Osteocyte (in vitro differentiated cells): ENCODE measurements around the gene C1GALT1. TPM values are rescaled to one million over a fixed set of nuclear protein-coding genes. Genes with fewer than 3 reads are reported as not detected.

Experiments used
- DNase-seq: peaks from one replicate; pipeline ENCODE4 v3.0.0; 2021; ENCODE audit warnings: mixed read lengths; ENCODE audit not compliant: unreplicated experiment; ENCODE audit errors: extremely low spot score
- H3K27ac Mint-ChIP-seq: one replicate; pipeline ENCODE4 v1.8.0; 2021; ENCODE audit warnings: mild to moderate bottlenecking, mixed read lengths; ENCODE audit not compliant: unreplicated experiment
- H3K27me3 Mint-ChIP-seq: one replicate; pipeline ENCODE4 v1.8.0; 2021; ENCODE audit warnings: mixed read lengths; ENCODE audit not compliant: unreplicated experiment
- H3K36me3 Mint-ChIP-seq: one replicate; pipeline ENCODE4 v1.8.0; 2021; ENCODE audit warnings: mixed read lengths; ENCODE audit not compliant: unreplicated experiment
- H3K4me1 Mint-ChIP-seq: one replicate; pipeline ENCODE4 v1.8.0; 2021; ENCODE audit warnings: mixed read lengths; ENCODE audit not compliant: unreplicated experiment
- H3K4me3 Mint-ChIP-seq: one replicate; pipeline ENCODE4 v1.8.0; 2021; ENCODE audit warnings: mild to moderate bottlenecking, moderate library complexity, mixed read lengths; ENCODE audit not compliant: unreplicated experiment
- H3K9me3 Mint-ChIP-seq: one replicate; pipeline ENCODE4 v1.8.0; 2021; ENCODE audit warnings: mixed read lengths; ENCODE audit not compliant: unreplicated experiment
- total RNA-seq: library from RNA; stranded (reverse); gene quantifications from 2 replicates; pipeline ENCODE4 v1.2.1, GENCODE V29; 2021
- TF ChIP-seq, protein P1 (sequence below): fragments of 200-600 bp; sonication (generic); IDR thresholded peaks from 2 replicates; pipeline ENCODE4 v1.5.0; 2021; ENCODE audit warnings: antibody characterized with exemption, mild to moderate bottlenecking, moderate library complexity

C1GALT1 gene
- total RNA-seq, 1 donor from 2014 or later = 30.9 TPM

DNA sequence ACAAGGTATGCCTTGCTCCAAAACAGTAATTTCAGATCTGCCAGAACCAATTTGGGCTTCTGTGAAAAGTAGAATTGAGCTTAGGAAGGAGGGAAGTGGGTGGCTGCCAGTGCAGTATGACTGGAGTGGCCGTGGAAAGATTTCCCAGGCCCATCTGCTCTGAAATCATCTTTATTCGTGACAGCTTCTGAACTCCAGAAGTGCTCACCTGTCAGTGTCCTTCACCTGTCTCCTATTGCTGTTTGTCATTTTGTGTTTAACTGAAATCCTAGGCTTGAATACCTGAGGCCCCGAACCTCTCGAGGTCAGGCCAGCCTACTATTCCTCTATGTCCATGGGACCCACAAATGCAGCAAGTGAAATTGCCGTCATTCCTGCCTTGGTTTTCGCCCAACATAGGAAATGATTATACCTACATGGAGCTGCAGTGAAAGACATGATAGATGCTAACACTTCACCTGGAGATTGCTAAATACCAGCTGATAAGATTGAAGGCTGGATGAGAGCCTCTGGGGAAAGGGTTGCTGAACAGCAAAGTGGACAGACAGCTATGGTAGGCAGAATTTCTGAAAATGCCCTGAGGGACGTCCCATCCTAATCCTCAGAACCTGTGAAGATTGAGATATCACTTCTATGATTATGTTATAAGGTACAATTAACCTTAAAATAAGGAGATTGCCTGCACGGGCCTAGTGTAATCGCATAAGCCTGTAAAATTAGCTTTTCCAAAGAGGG lies 82.1 kb downstream of the C1GALT1 start:
- H3K36me3 Mint-ChIP-seq = peaks cover 6% of the 10 kb centered on the region
- H3K4me3 Mint-ChIP-seq = no peak overlapping the region
- no peak for DNase-seq
- H3K27ac Mint-ChIP-seq = peak overlapping the region; percentile 42
- no peaks in the 10 kb centered on the region for H3K27me3 Mint-ChIP-seq
- TF ChIP-seq, protein P1, sequence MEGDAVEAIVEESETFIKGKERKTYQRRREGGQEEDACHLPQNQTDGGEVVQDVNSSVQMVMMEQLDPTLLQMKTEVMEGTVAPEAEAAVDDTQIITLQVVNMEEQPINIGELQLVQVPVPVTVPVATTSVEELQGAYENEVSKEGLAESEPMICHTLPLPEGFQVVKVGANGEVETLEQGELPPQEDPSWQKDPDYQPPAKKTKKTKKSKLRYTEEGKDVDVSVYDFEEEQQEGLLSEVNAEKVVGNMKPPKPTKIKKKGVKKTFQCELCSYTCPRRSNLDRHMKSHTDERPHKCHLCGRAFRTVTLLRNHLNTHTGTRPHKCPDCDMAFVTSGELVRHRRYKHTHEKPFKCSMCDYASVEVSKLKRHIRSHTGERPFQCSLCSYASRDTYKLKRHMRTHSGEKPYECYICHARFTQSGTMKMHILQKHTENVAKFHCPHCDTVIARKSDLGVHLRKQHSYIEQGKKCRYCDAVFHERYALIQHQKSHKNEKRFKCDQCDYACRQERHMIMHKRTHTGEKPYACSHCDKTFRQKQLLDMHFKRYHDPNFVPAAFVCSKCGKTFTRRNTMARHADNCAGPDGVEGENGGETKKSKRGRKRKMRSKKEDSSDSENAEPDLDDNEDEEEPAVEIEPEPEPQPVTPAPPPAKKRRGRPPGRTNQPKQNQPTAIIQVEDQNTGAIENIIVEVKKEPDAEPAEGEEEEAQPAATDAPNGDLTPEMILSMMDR = no peak
- H3K9me3 Mint-ChIP-seq = peaks cover 5% of the 10 kb centered on the region
- H3K4me1 Mint-ChIP-seq = peaks cover 22% of the 10 kb centered on the region

DNA sequence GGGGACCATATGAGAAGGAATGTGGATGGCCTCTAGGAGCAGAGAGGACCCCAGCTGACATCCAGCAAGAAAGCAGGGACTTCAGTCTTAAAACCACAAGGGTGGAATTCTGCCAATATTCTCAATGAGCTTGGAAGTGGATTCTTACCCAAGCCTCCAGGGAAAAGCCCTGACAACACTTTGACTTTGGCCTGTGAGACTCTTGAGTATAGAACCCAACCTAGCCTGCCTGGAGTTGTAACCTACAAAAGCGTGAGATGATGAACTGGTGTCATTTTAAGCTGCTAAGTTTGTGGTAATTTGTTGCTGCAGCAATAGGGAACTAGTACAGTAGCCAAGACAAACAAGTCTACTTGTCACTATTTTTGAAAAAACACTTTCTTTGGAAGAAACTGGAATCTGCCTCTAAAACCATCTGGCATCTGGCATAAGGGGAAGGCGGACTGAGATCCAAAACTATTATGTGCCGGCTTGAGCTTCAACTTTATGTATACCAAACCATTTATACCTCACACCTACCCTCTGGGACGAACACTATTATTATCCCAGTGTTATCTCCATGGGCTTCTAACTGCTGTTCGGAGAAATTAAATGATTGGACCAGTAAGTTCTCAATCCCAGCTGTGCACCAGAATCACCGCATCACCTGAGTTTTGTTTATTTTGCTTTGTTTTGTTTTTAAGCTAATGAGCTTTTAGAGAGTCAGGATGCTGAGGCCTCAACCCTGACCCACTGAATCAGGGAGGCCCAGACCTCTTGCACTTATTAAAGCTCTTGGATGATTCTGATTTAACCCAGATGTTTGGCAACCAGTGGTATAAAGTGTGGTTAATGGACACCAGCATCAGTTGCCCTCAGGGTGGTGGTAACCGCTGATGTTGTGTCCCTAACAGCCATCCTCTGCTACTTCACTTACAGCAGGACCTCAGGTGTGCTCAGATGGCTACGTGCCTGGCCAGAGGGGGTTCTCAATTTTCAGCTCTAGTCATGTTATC lies 83.0 kb downstream of the C1GALT1 start:
- Mint-ChIP-seq H3K36me3 (peaks cover 4% of the 10 kb centered on the region), H3K4me1 (peaks cover 21% of the 10 kb centered on the region), H3K4me3 (no peak overlapping the region), H3K27ac (peak overlapping the region; percentile 42), H3K9me3 (peaks cover 5% of the 10 kb centered on the region), H3K27me3 (no peaks in the 10 kb centered on the region)
- TF ChIP-seq, protein P1 = no peak
- DNase-seq = no peak

GRCh38 chr7:7266257-7266881 lies 84.0 kb downstream of the C1GALT1 start:
- H3K36me3 Mint-ChIP-seq = no peaks in the 10 kb centered on the region
- H3K4me3 Mint-ChIP-seq = no peak overlapping the region
- no peak for DNase-seq
- peaks cover 25% of the 10 kb centered on the region for H3K4me1 Mint-ChIP-seq
- H3K9me3 Mint-ChIP-seq = peaks cover 2% of the 10 kb centered on the region
- no peak overlapping the region for H3K27ac Mint-ChIP-seq
- H3K27me3 Mint-ChIP-seq = no peaks in the 10 kb centered on the region
- TF ChIP-seq, protein P1 = no peak

- Mint-ChIP-seq H3K36me3 (no peaks in the 10 kb centered on the region), H3K27me3 (peaks cover 5% of the 10 kb centered on the region), H3K4me1 (peaks cover 13% of the 10 kb centered on the region), H3K27ac (no peak overlapping the region), H3K4me3 (no peak overlapping the region), H3K9me3 (no peaks in the 10 kb centered on the region)
- TF ChIP-seq, protein P1 = no peak
- DNase-seq = no peak
Observed at GRCh38 chr7:7271094-7271874, 88.9 kb downstream of the C1GALT1 start.
